ENCODE data around the gene DKK2.

DNA sequence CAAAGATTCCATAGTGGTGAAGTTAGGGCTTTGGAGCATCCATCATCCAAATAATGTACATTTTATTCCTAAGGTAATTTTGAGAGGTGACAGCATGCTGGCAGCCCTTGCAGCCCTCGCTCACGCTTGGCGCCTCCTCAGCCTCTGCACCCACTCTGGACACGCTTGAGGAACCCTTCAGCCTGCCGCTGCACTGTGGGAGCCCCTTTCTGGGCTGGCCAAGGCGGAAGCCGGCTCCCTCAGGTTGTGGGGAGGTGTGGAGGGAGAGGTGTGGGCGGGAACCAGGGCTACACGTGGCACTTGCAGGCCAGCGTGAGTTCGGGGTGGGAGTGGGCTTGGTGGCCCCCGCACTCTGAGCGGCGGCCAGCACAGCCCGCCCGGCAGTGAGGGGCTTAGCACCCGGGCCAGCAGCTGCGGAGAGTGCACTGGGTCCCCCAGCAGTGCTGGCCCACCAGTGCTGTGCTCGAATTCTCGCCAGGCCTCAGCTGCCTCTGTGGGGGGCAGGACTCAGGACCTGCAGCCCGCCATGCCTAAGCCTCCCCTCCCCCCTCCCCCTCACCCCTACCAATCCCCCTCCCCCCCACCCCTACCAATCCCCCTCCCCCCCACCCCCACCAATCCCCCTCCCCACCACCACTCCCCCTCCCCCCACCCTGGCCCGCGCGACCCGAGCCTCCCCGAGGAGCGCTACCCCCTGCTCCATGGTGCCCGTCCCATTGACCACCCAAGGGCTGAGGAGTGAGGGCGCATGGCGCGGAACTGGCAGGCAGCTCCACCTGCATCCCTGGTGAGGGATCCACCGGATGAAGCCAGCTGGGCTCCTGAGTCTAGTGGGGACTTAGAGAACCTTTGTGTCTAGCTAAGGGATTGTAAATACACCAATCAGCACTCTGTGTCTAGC lies 37.0 kb upstream of the DKK2 start:
- TF ChIP-seq, protein P1, sequence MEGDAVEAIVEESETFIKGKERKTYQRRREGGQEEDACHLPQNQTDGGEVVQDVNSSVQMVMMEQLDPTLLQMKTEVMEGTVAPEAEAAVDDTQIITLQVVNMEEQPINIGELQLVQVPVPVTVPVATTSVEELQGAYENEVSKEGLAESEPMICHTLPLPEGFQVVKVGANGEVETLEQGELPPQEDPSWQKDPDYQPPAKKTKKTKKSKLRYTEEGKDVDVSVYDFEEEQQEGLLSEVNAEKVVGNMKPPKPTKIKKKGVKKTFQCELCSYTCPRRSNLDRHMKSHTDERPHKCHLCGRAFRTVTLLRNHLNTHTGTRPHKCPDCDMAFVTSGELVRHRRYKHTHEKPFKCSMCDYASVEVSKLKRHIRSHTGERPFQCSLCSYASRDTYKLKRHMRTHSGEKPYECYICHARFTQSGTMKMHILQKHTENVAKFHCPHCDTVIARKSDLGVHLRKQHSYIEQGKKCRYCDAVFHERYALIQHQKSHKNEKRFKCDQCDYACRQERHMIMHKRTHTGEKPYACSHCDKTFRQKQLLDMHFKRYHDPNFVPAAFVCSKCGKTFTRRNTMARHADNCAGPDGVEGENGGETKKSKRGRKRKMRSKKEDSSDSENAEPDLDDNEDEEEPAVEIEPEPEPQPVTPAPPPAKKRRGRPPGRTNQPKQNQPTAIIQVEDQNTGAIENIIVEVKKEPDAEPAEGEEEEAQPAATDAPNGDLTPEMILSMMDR (IDR thresholded peaks at IDR 0.05; ENCODE audit: low read length), result no peak
- TF ChIP-seq EZH2 (IDR thresholded peaks at IDR 0.05; ENCODE audit: borderline replicate concordance, low read length), result no peak
